Natural killer cell (primary cell): Measurements from ENCODE around the gene LRRC1. TPM values are rescaled to one million over a fixed set of nuclear protein-coding genes. Genes with fewer than 3 reads are reported as not detected.

Source experiments
- ATAC-seq, 3 donors: fragments of 150-1000 bp in 2 of 3; fragments of 200-7000 bp in 1 of 3; cut with Tn5 transposase; 1 replicate in 1 of 3; 2 replicates in 2 of 3; pipeline ENCODE4 v1.10.0; 2021; ENCODE audit warnings: mild to moderate bottlenecking in 2 of 3, moderate library complexity in 2 of 3
- DNase-seq, 2 donors: peaks; one replicate each; pipeline versions ENCODE4 v3.0.0 to v3.0.0-alpha.2; 2013 to 2021; ENCODE audit warnings: mixed read lengths in 1 of 2
- H3K27ac ChIP-seq: one replicate; pipeline ENCODE4 v1.5.1; 2013; ENCODE audit warnings: mild to moderate bottlenecking, low read length
- H3K27me3 ChIP-seq: one replicate; pipeline ENCODE4 v1.6.1; 2013; ENCODE audit warnings: low read length; ENCODE audit not compliant: control insufficient read depth, insufficient read depth
- H3K36me3 ChIP-seq: one replicate; pipeline ENCODE4 v1.6.1; 2013; ENCODE audit warnings: low read length; ENCODE audit not compliant: control insufficient read depth, insufficient read depth
- H3K4me1 ChIP-seq: one replicate; pipeline ENCODE4 v1.6.1; 2013; ENCODE audit warnings: low read length; ENCODE audit not compliant: control insufficient read depth, insufficient read depth
- H3K4me3 ChIP-seq: one replicate; pipeline ENCODE4 v1.5.1; 2013; ENCODE audit warnings: low read length
- H3K9me3 ChIP-seq: one replicate; pipeline ENCODE4 v1.6.1; 2013; ENCODE audit warnings: low read length; ENCODE audit not compliant: control insufficient read depth, insufficient read depth
- H3K27ac Mint-ChIP-seq, 2 donors: one replicate each; pipeline ENCODE4 v1.8.0; 2022; ENCODE audit warnings: mild to moderate bottlenecking in 2 of 2, mixed read lengths in 2 of 2, moderate library complexity in 1 of 2
- H3K27me3 Mint-ChIP-seq, 2 donors: one replicate each; pipeline ENCODE4 v1.8.0; 2022; ENCODE audit warnings: low read depth in 2 of 2, mixed read lengths in 2 of 2
- H3K36me3 Mint-ChIP-seq: one replicate; pipeline ENCODE4 v1.8.0; 2022; ENCODE audit warnings: mixed read lengths
- H3K4me1 Mint-ChIP-seq, 2 donors: one replicate each; pipeline ENCODE4 v1.8.0; 2022; ENCODE audit warnings: mixed read lengths in 2 of 2
- H3K4me3 Mint-ChIP-seq: one replicate; pipeline ENCODE4 v1.8.0; 2022; ENCODE audit warnings: mild to moderate bottlenecking, moderate library complexity, mixed read lengths
- H3K9me3 Mint-ChIP-seq, 2 donors: one replicate each; pipeline ENCODE4 v1.8.0; 2022; ENCODE audit warnings: mixed read lengths in 2 of 2
- WGBS: methylation state at CpG from one replicate; pipeline ENCODE4 v1.1.7; 2013; ENCODE audit warnings: missing lambda C conversion rate; ENCODE audit not compliant: insufficient coverage; 5-methylcytosine and 5-hydroxymethylcytosine counted together
- intact Hi-C: fragments of 100-400 bp; cut with micrococcal nuclease; formaldehyde crosslinking; loops from one replicate; pipeline ENCODE4 v1.14.2; 2022
- total RNA-seq, 4 donors: library from RNA; stranded (reverse); fragments of 120-200 nt in 1 of 4; gene quantifications; one replicate each; pipeline versions ENCODE4 v1.2.3 to v1.2.4, GENCODE V29; 2013 to 2022
- TF ChIP-seq, protein P1 (sequence below): fragments of 200-600 bp; IDR thresholded peaks from one replicate; pipeline ENCODE4 v1.8.0; 2022; ENCODE audit warnings: antibody characterized with exemption

The LRRC1 gene
- total RNA-seq, 3 donors from 2014 or later (not counting 1 experiment from before 2014, with no cell fraction given), result 2.0 to 5.6 (median 3.7) TPM

GRCh38 chr6:53818858-53819609, 24.2 kb downstream of the LRRC1 start:
- no peaks in the 10 kb centered on the region for H3K27me3 Mint-ChIP-seq
- TF ChIP-seq, protein P1, sequence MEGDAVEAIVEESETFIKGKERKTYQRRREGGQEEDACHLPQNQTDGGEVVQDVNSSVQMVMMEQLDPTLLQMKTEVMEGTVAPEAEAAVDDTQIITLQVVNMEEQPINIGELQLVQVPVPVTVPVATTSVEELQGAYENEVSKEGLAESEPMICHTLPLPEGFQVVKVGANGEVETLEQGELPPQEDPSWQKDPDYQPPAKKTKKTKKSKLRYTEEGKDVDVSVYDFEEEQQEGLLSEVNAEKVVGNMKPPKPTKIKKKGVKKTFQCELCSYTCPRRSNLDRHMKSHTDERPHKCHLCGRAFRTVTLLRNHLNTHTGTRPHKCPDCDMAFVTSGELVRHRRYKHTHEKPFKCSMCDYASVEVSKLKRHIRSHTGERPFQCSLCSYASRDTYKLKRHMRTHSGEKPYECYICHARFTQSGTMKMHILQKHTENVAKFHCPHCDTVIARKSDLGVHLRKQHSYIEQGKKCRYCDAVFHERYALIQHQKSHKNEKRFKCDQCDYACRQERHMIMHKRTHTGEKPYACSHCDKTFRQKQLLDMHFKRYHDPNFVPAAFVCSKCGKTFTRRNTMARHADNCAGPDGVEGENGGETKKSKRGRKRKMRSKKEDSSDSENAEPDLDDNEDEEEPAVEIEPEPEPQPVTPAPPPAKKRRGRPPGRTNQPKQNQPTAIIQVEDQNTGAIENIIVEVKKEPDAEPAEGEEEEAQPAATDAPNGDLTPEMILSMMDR, result no peak
- 92% methylated on average over 1 of the region's 3 CpGs for WGBS
- DNase-seq (no peak), ATAC-seq (no peak)
- H3K27ac ChIP-seq, result no peak overlapping the region
- intact Hi-C loops, result no loop called here
- no peaks in the 10 kb centered on the region for H3K36me3 Mint-ChIP-seq
- H3K36me3 ChIP-seq, result no peaks in the 10 kb centered on the region
- no peak overlapping the region for H3K27ac Mint-ChIP-seq
- no peaks in the 10 kb centered on the region for H3K9me3 ChIP-seq
- H3K27me3 ChIP-seq, result no peaks in the 10 kb centered on the region
- no peaks in the 10 kb centered on the region for H3K9me3 Mint-ChIP-seq
- no peaks in the 10 kb centered on the region for H3K4me1 Mint-ChIP-seq
- no peaks in the 10 kb centered on the region for H3K4me1 ChIP-seq
- no peak overlapping the region for H3K4me3 Mint-ChIP-seq
- H3K4me3 ChIP-seq, result no peak overlapping the region

- Mint-ChIP-seq H3K4me1 (peaks cover 14 to 17% of the 10 kb centered on the region in 2 donors), H3K27ac (no peak overlapping the region), H3K36me3 (no peaks in the 10 kb centered on the region), H3K4me3 (no peak overlapping the region), H3K27me3 (no peaks in the 10 kb centered on the region), H3K9me3 (no peaks in the 10 kb centered on the region)
- DNase-seq, result no peak
- no peaks in the 10 kb centered on the region for H3K27me3 ChIP-seq
- no peak overlapping the region for H3K4me3 ChIP-seq
- no peak for ATAC-seq
- intact Hi-C loops, result no loop called here
- no peak overlapping the region for H3K27ac ChIP-seq
- TF ChIP-seq, protein P1, result no peak
- no peaks in the 10 kb centered on the region for H3K9me3 ChIP-seq
- 87% methylated on average over 10 of the region's 10 CpGs for WGBS
- no peaks in the 10 kb centered on the region for H3K36me3 ChIP-seq
- no peaks in the 10 kb centered on the region for H3K4me1 ChIP-seq
Measured at GRCh38 chr6:53822401-53823125, 27.8 kb downstream of the LRRC1 start.

DNA sequence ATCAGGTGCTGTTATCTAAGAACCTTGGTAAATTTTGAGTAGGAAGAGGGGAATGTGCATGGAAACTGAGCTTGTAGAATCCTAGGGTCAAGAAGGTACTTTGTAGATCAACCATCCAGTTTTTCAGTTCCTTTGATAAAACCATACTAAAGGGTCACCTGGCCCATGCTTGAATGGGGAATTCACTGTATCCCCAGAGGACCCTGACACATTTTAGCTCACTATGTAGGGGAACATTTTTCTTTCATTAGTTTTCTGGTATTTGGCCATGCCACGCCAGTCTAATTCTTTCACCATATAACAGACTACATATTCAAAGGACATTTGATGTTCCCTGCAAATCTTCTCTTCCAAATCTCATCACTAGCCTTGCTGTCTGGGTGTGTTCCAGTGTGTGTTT, 29.9 kb downstream of the LRRC1 start:
- Mint-ChIP-seq H3K4me1 (peaks cover 15 to 28% of the 10 kb centered on the region in 2 donors), H3K9me3 (no peaks in the 10 kb centered on the region), H3K27me3 (no peaks in the 10 kb centered on the region), H3K4me3 (no peak overlapping the region), H3K27ac (no peak overlapping the region), H3K36me3 (no peaks in the 10 kb centered on the region)
- Histone ChIP-seq H3K36me3 (no peaks in the 10 kb centered on the region), H3K27ac (no peak overlapping the region), H3K9me3 (no peaks in the 10 kb centered on the region), H3K4me1 (no peaks in the 10 kb centered on the region), H3K4me3 (no peak overlapping the region), H3K27me3 (no peaks in the 10 kb centered on the region)
- intact Hi-C loops, result no loop called here
- TF ChIP-seq, protein P1, result no peak
- DNase-seq (no peak), ATAC-seq (no peak)
- 88% methylated on average over 1 of the region's 1 CpG for WGBS
